ENCODE measurements around the gene VMAC.

Gene VMAC

GRCh38 chr19:5905114-5905778 is 574 bp downstream of the VMAC start:
- Histone ChIP-seq H3K27ac (ENCODE audit: low read length) (peak overlapping the region; percentile 70), H3K36me3 (ENCODE audit: insufficient read depth, low read length) (peaks cover 18% of the 10 kb centered on the region), H4K20me1 (ENCODE audit: insufficient read depth, low read length) (peaks cover 21% of the 10 kb centered on the region), H3K9me3 (ENCODE audit: insufficient read depth, low read length, severe bottlenecking) (no peaks in the 10 kb centered on the region), H3K27me3 (ENCODE audit: insufficient read depth, low read length, poor library complexity) (no peaks in the 10 kb centered on the region), H3K9ac (ENCODE audit: low read depth, low read length) (peak overlapping the region; percentile 82), H3K4me2 (ENCODE audit: insufficient read depth, low read length) (peak overlapping the region; percentile 77), H3K4me3 (ENCODE audit: low read depth in 1 of 2, low read length in 2 of 2) (peak overlapping the region; percentile 87 to 90; a peak in 3 of 4 replicates), H3K4me1 (ENCODE audit: insufficient read depth, low read length) (peaks cover 35% of the 10 kb centered on the region), H2AFZ (ENCODE audit: low read depth, low read length) (peak overlapping the region; percentile 79), H3K79me2 (ENCODE audit: insufficient read depth, low read length) (peaks cover 42% of the 10 kb centered on the region)
- TF ChIP-seq CTCF (IDR thresholded peaks at IDR 0.05; ENCODE audit: borderline replicate concordance, extremely low read depth, low read length, poor library complexity, severe bottlenecking) (no peak), EZH2 (IDR thresholded peaks at IDR 0.05; ENCODE audit: borderline replicate concordance, low read depth, low read length, severe bottlenecking) (no peak)
- DNase-seq (no peak), ATAC-seq (ENCODE audit: insufficient read depth, low read depth) (no peak)

DNA sequence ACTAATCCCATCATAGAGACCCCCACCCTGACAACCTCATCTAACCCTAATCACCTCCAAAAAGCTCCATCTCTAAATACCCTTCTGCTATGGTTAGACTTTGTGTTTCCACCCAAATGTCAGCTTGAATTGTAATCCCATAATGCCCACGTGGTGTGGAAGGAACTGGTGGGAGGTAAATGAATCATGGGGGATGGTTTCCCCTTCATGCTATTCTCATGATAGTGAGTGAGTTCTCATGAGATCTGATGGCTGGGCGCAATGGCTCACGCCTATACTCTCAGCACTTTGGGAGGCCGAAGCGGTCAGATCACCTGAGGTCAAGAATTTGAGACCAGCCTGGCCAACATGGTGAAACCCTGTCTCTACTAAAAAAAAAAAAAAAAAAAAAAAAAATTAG is 2.6 kb downstream of the VMAC start:
- Histone ChIP-seq H3K9ac (ENCODE audit: low read depth, low read length) (no peak overlapping the region), H4K20me1 (ENCODE audit: insufficient read depth, low read length) (peaks cover 10% of the 10 kb centered on the region; the same call in 1 of the 2 replicates), H3K27me3 (ENCODE audit: insufficient read depth, low read length, poor library complexity) (no peaks in the 10 kb centered on the region), H3K9me3 (ENCODE audit: insufficient read depth, low read length, severe bottlenecking) (no peaks in the 10 kb centered on the region), H3K36me3 (ENCODE audit: insufficient read depth, low read length) (peaks cover 13% of the 10 kb centered on the region), H3K4me2 (ENCODE audit: insufficient read depth, low read length) (no peak overlapping the region), H3K4me3 (ENCODE audit: low read depth in 1 of 2, low read length in 2 of 2) (no peak overlapping the region), H3K4me1 (ENCODE audit: insufficient read depth, low read length) (peaks cover 24% of the 10 kb centered on the region), H3K27ac (ENCODE audit: low read length) (no peak overlapping the region), H3K79me2 (ENCODE audit: insufficient read depth, low read length) (peaks cover 26% of the 10 kb centered on the region), H2AFZ (ENCODE audit: low read depth, low read length) (no peak overlapping the region)
- no peak for TF ChIP-seq CTCF (IDR thresholded peaks at IDR 0.05; ENCODE audit: borderline replicate concordance, extremely low read depth, low read length, poor library complexity, severe bottlenecking)
- no peak for TF ChIP-seq EZH2 (IDR thresholded peaks at IDR 0.05; ENCODE audit: borderline replicate concordance, low read depth, low read length, severe bottlenecking)
- ATAC-seq (ENCODE audit: insufficient read depth, low read depth), result no peak
- no peak for DNase-seq

DNA sequence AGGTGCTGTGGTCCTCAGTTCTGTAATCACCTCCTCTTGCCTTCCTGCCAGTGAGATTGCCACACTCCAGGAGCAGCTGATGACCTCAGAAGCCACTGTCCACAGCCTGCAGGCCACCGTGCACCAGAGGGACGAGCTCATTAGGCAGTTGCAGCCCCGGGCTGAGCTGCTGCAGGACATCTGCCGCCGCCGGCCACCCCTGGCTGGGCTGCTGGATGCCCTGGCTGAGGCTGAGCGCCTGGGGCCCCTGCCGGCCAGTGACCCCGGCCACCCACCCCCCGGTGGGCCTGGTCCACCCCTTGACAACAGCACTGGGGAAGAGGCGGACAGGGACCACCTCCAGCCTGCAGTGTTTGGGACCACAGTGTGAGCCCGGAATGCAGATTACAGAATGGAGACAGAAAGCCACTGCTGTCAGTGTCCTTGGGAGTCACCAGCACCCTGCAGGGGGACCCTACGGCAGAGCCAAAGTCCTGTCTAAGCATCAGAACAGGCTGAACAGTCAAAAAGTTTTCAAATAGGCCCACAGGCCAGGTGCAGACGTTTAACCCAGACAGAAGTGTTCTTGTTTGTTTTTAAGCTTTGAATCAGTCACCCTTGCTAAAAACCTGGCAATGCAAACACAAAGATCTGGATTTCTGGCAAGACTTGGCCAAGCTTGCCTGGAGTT is 4.2 kb downstream of the VMAC start:
- Histone ChIP-seq H3K27ac (ENCODE audit: low read length) (no peak overlapping the region), H4K20me1 (ENCODE audit: insufficient read depth, low read length) (peaks cover 1% of the 10 kb centered on the region; the same call in 1 of the 2 replicates), H3K9ac (ENCODE audit: low read depth, low read length) (no peak overlapping the region), H2AFZ (ENCODE audit: low read depth, low read length) (no peak overlapping the region), H3K9me3 (ENCODE audit: insufficient read depth, low read length, severe bottlenecking) (no peaks in the 10 kb centered on the region), H3K4me3 (ENCODE audit: low read depth in 1 of 2, low read length in 2 of 2) (no peak overlapping the region), H3K4me2 (ENCODE audit: insufficient read depth, low read length) (no peak overlapping the region), H3K36me3 (ENCODE audit: insufficient read depth, low read length) (peaks cover 13% of the 10 kb centered on the region), H3K4me1 (ENCODE audit: insufficient read depth, low read length) (peaks cover 16% of the 10 kb centered on the region), H3K27me3 (ENCODE audit: insufficient read depth, low read length, poor library complexity) (no peaks in the 10 kb centered on the region), H3K79me2 (ENCODE audit: insufficient read depth, low read length) (peaks cover 13% of the 10 kb centered on the region)
- no peak for ATAC-seq (ENCODE audit: insufficient read depth, low read depth)
- DNase-seq, result no peak
- TF ChIP-seq EZH2 (IDR thresholded peaks at IDR 0.05; ENCODE audit: borderline replicate concordance, low read depth, low read length, severe bottlenecking), result no peak

DNA sequence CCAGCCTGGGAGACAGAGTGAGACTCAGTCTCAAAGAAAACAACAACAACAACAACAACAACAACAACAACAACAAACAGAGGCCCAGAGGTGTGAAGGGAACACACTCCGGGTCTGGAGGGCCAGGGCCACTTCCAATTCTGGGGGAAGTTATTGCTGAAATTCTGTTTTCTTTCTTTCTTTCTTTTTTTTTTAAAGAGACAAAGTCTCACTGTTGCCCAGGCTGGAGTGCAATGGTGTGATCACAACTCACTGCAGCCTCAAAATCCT is 5.9 kb downstream of the VMAC start:
- Histone ChIP-seq H3K79me2 (ENCODE audit: insufficient read depth, low read length) (peaks cover 7% of the 10 kb centered on the region; the same call in 1 of the 2 replicates), H4K20me1 (ENCODE audit: insufficient read depth, low read length) (peaks cover 12% of the 10 kb centered on the region; the same call in 1 of the 2 replicates), H3K9me3 (ENCODE audit: insufficient read depth, low read length, severe bottlenecking) (no peaks in the 10 kb centered on the region), H3K4me1 (ENCODE audit: insufficient read depth, low read length) (peaks cover 9% of the 10 kb centered on the region), H3K27me3 (ENCODE audit: insufficient read depth, low read length, poor library complexity) (no peaks in the 10 kb centered on the region), H3K4me2 (ENCODE audit: insufficient read depth, low read length) (no peak overlapping the region), H3K27ac (ENCODE audit: low read length) (no peak overlapping the region), H3K9ac (ENCODE audit: low read depth, low read length) (no peak overlapping the region), H3K4me3 (ENCODE audit: low read depth in 1 of 2, low read length in 2 of 2) (no peak overlapping the region), H3K36me3 (ENCODE audit: insufficient read depth, low read length) (peaks cover 20% of the 10 kb centered on the region), H2AFZ (ENCODE audit: low read depth, low read length) (no peak overlapping the region)
- TF ChIP-seq CTCF (IDR thresholded peaks at IDR 0.05; ENCODE audit: borderline replicate concordance, extremely low read depth, low read length, poor library complexity, severe bottlenecking) (no peak), EZH2 (IDR thresholded peaks at IDR 0.05; ENCODE audit: borderline replicate concordance, low read depth, low read length, severe bottlenecking) (no peak)
- DNase-seq (no peak), ATAC-seq (ENCODE audit: insufficient read depth, low read depth) (no peak)
